ENCODE data around the gene HCFC1R1. TPM values are rescaled to one million over a fixed set of nuclear protein-coding genes. Genes with fewer than 3 reads are reported as not detected.

Gene HCFC1R1
- total RNA-seq, 6 experiments from 2014 or later, result 54.6 to 90.3 (median 83.2) TPM

DNA sequence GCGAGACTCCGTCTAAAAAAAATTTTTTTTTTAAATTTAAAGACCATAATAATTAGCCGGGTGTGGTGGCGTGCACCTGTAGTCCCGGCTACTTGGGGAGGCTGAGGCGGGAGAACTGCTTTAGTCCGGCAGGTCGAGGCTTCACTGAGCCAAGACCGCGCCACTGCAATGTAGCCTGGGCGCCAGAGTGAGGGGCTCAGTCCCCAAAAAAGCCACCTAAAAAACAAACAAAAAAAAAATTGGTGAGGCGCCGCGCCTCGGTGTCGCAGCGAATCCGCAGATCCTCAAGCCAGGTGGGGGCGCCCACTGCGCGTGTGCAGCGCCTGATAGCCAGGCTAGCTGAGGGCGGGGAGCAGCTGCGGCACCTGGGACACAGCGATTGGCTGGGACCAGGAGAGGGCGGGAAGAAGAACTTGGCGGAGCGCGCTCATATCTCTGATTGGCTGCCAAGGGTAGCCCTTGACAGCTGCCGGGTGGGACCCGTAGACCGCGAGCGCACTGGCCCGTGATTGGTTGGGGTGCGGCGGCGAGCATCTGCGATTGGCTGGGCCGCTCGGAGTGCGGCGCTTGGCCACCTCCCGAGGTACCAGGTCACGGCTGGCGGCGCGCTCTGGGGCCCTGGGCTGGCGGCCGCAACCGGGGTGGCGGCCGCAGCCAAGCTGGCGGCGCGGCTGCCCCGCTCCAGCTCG lies 20.0 kb downstream of the HCFC1R1 start:
- H3K9me3 Mint-ChIP-seq, result no peaks in the 10 kb centered on the region
- peak; percentile 98 for DNase-seq
- no peaks in the 10 kb centered on the region for H3K36me3 Mint-ChIP-seq (ENCODE audit: low read depth)
- H3K27me3 Mint-ChIP-seq (ENCODE audit: insufficient read depth), result peaks cover 5% of the 10 kb centered on the region; the same call in 1 of the 2 replicates
- TF ChIP-seq, protein P1, sequence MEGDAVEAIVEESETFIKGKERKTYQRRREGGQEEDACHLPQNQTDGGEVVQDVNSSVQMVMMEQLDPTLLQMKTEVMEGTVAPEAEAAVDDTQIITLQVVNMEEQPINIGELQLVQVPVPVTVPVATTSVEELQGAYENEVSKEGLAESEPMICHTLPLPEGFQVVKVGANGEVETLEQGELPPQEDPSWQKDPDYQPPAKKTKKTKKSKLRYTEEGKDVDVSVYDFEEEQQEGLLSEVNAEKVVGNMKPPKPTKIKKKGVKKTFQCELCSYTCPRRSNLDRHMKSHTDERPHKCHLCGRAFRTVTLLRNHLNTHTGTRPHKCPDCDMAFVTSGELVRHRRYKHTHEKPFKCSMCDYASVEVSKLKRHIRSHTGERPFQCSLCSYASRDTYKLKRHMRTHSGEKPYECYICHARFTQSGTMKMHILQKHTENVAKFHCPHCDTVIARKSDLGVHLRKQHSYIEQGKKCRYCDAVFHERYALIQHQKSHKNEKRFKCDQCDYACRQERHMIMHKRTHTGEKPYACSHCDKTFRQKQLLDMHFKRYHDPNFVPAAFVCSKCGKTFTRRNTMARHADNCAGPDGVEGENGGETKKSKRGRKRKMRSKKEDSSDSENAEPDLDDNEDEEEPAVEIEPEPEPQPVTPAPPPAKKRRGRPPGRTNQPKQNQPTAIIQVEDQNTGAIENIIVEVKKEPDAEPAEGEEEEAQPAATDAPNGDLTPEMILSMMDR (IDR thresholded peaks at IDR 0.05), result peak; percentile 70
- H3K27ac Mint-ChIP-seq, result no peak overlapping the region
- H3K4me3 Mint-ChIP-seq, result no peak overlapping the region
- H3K4me1 Mint-ChIP-seq (ENCODE audit: low read depth), result peaks cover 5% of the 10 kb centered on the region; the same call in 1 of the 2 replicates

DNA sequence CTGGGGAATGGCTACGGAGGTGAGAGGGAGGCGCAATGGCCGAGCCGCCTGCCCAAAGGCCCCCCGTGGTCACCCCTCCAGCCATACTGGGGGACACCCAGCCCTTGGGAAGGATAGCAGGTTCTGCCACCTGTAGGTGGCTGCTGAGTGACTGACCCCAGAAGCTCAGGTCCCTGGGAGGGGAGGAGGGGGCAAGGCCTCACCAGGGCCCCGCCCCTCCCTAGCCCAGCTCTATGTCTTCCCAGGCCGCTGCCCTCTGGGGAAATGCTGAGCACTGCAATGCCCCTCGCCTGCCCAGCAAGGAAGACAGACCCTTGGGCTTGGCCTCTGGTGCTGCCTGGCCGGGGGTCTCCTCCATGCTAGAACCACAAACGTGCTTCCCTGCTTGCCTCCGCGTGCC lies 22.4 kb downstream of the HCFC1R1 start:
- H3K4me3 Mint-ChIP-seq, result no peak overlapping the region
- TF ChIP-seq, protein P1 (IDR thresholded peaks at IDR 0.05), result 0 out of 2 replicates have a peak, but pooled peaks have one; percentile 8
- no peaks in the 10 kb centered on the region for H3K36me3 Mint-ChIP-seq (ENCODE audit: low read depth)

DNA sequence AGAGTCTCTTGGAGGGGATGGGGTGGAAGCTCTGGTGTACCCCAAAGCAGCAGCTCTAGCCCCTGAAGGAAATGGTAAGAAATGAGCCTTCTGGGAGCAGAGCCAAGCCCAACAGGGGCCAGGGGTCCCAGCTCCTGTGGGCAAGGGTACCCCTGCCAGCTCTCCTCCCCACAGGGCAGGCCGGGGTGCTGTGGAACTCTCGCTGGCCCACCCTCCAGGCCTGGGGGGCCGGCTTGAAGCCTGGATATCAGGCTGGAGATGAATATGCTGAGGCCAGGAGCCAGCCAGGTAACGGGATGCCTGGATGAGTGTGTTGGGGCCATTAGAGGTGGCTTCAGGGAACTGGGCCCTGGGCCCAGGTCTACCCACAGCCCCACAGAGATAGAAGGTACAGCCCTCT lies 23.2 kb downstream of the HCFC1R1 start:
- DNase-seq, result no peak
- H3K9me3 Mint-ChIP-seq, result no peaks in the 10 kb centered on the region
- H3K36me3 Mint-ChIP-seq (ENCODE audit: low read depth), result no peaks in the 10 kb centered on the region
- H3K4me1 Mint-ChIP-seq (ENCODE audit: low read depth), result no peaks in the 10 kb centered on the region
- no peak overlapping the region for H3K4me3 Mint-ChIP-seq
- no peak overlapping the region for H3K27ac Mint-ChIP-seq
- peaks cover 12% of the 10 kb centered on the region for H3K27me3 Mint-ChIP-seq (ENCODE audit: insufficient read depth)
- TF ChIP-seq, protein P1 (IDR thresholded peaks at IDR 0.05), result no peak

More for the DNA sequence above, 22.4 kb downstream of the HCFC1R1 start:
- Mint-ChIP-seq H3K9me3 (no peaks in the 10 kb centered on the region), H3K4me1 (ENCODE audit: low read depth) (no peaks in the 10 kb centered on the region), H3K27me3 (ENCODE audit: insufficient read depth) (peaks cover 12% of the 10 kb centered on the region), H3K27ac (no peak overlapping the region)
- DNase-seq, result no peak

DNA sequence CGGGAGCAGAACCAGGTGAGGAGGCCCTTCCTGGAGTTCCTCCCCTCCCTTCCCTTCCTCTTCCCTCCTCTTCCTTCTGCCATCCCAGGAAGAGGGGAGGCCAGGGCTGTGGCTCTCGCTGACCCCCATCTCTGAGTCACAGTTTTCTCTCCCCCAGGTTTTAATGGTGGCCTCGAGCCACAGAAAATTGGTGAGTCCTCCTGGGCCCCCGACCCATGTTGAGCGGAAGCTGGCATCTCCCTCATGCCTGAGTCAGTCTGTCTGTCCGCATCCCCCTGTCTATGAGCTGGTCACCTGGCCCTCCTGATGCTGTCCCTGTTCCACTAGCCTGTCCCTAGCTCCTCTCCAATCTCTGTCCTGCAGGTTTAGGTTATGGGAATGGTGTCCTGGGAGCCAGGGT lies 23.8 kb downstream of the HCFC1R1 start:
- H3K27ac Mint-ChIP-seq, result no peak overlapping the region
- peaks cover 14% of the 10 kb centered on the region for H3K27me3 Mint-ChIP-seq (ENCODE audit: insufficient read depth)
- no peak for DNase-seq
- H3K9me3 Mint-ChIP-seq, result no peaks in the 10 kb centered on the region
- TF ChIP-seq, protein P1 (IDR thresholded peaks at IDR 0.05), result no peak
- no peaks in the 10 kb centered on the region for H3K4me1 Mint-ChIP-seq (ENCODE audit: low read depth)
- H3K4me3 Mint-ChIP-seq, result no peak overlapping the region
- no peaks in the 10 kb centered on the region for H3K36me3 Mint-ChIP-seq (ENCODE audit: low read depth)

DNA sequence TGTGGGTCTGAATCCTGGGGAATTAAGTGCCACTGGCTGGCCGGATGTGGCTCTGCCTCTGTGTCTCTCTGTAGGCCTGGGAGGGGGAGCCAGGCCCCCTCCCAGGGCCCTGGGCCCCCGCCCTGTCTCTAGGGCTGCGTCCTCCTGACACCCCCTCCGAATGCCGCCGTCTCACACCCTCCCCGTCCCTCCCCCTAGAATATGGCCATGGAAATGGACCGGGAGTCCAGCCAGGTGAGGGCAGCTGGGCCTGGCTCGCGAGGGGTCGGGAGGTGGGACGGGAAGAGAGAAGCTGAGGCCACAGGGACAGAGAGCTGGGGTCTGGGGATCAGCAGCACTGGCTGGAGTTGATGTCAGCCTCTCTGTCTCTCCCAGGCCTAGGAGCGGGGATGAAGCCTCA lies 27.4 kb downstream of the HCFC1R1 start:
- H3K36me3 Mint-ChIP-seq (ENCODE audit: low read depth), result no peaks in the 10 kb centered on the region
- H3K27me3 Mint-ChIP-seq (ENCODE audit: insufficient read depth), result peaks cover 18% of the 10 kb centered on the region
- TF ChIP-seq, protein P1 (IDR thresholded peaks at IDR 0.05), result no peak
- H3K4me1 Mint-ChIP-seq (ENCODE audit: low read depth), result no peaks in the 10 kb centered on the region
- no peaks in the 10 kb centered on the region for H3K9me3 Mint-ChIP-seq
- H3K4me3 Mint-ChIP-seq, result no peak overlapping the region
- no peak for DNase-seq
- no peak overlapping the region for H3K27ac Mint-ChIP-seq
